Loucy (cell line): ENCODE data around the gene TMA7B.
A peak's percentile ranks its signal among the peaks of the same experiment; 100 is the strongest.

Source experiments
- H2AFZ ChIP-seq: fragments of 200-600 bp; sonication (generic); 2 replicates; pipeline ENCODE4 v1.6.0; 2016; ENCODE audit warnings: antibody characterized with exemption, mild to moderate bottlenecking, low read length, moderate library complexity
- H3F3A ChIP-seq: fragments of 200-600 bp; 2 replicates; pipeline ENCODE4 v1.6.0; 2016; ENCODE audit warnings: antibody characterized with exemption, low read depth, mild to moderate bottlenecking
- H3K27me3 ChIP-seq: fragments of 200-600 bp; sonication (generic); 2 replicates; pipeline ENCODE4 v1.6.1; 2014; ENCODE audit warnings: low read length, mild to moderate bottlenecking; ENCODE audit not compliant: insufficient read depth, poor library complexity, severe bottlenecking
- H3K36me3 ChIP-seq: fragments of 200-600 bp; sonication (generic); 2 replicates; pipeline ENCODE4 v1.6.1; 2016; ENCODE audit warnings: low read length; ENCODE audit not compliant: insufficient read depth
- H3K4me1 ChIP-seq: fragments of 200-600 bp; sonication (generic); 2 replicates; pipeline ENCODE4 v1.5.1; 2014; ENCODE audit warnings: low read length, mild to moderate bottlenecking; ENCODE audit not compliant: insufficient read depth, poor library complexity, severe bottlenecking
- H3K4me2 ChIP-seq: fragments of 200-600 bp; sonication (generic); 2 replicates; pipeline ENCODE4 v1.6.0; 2014; ENCODE audit warnings: antibody characterized with exemption, low read length, low read depth, mild to moderate bottlenecking; ENCODE audit not compliant: poor library complexity, severe bottlenecking
- H3K4me3 ChIP-seq: fragments of 200-600 bp; sonication (generic); 2 replicates; pipeline ENCODE4 v1.5.1; 2014; ENCODE audit warnings: low read length, mild to moderate bottlenecking, mixed read lengths; ENCODE audit not compliant: poor library complexity, severe bottlenecking
- H3K79me2 ChIP-seq: fragments of 200-600 bp; sonication (generic); 2 replicates; pipeline ENCODE4 v1.6.1; 2014; ENCODE audit warnings: low read length; ENCODE audit not compliant: insufficient read depth
- H3K9ac ChIP-seq: fragments of 200-600 bp; sonication (generic); 2 replicates; pipeline ENCODE4 v1.6.0; 2014; ENCODE audit warnings: mild to moderate bottlenecking, low read depth, low read length, moderate library complexity; ENCODE audit not compliant: poor library complexity, severe bottlenecking
- H3K9me2 ChIP-seq: fragments of 200-600 bp; sonication (generic); replicated peaks from 2 replicates; pipeline ENCODE4 v1.6.1; 2016; ENCODE audit warnings: low read depth, low read length, mixed read lengths
- H3K9me3 ChIP-seq: fragments of 200-600 bp; sonication (generic); 2 replicates; pipeline ENCODE4 v1.6.1; 2014; ENCODE audit warnings: mild to moderate bottlenecking, antibody characterized with exemption, low read length, low read depth; ENCODE audit not compliant: insufficient read depth
- H4K20me1 ChIP-seq: fragments of 200-600 bp; sonication (generic); 2 replicates; pipeline ENCODE4 v1.6.0; 2014; ENCODE audit warnings: antibody characterized with exemption, low read length, mild to moderate bottlenecking; ENCODE audit not compliant: insufficient read depth, poor library complexity, severe bottlenecking
- EZH2phosphoT487 ChIP-seq: fragments of 200-600 bp; IDR thresholded peaks from 2 replicates; pipeline ENCODE4 v1.6.1; 2018; ENCODE audit warnings: antibody characterized with exemption, mild to moderate bottlenecking, moderate library complexity, borderline replicate concordance
- TF ChIP-seq, protein P1 (sequence below): fragments of 200-600 bp; sonication (generic); conservative IDR thresholded peaks from 2 replicates; pipeline ENCODE4 v1.5.1; 2014; ENCODE audit warnings: mild to moderate bottlenecking, antibody characterized with exemption, low read length

TMA7B gene

DNA sequence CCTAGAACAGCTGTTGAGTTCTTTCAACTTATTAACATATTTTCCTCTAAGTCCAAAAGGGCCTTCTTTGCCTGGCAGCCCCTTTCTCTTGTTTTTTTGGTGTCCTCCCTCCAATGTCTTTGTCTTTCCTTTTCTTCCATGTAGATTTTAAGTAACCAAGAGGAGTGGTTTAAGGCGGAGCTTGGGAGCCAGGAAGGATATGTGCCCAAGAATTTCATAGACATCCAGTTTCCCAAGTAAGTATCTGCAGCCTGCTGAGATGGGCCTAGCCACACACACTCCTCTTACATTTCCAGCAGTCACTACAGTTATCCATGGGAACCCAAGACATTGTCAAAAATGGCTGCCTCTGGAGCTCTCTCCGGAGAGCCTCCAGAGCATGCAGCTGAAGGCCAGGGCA lies 4.5 kb upstream of the TMA7B start:
- no peak overlapping the region for H3K4me3 ChIP-seq
- no peaks in the 10 kb centered on the region for H3K9me3 ChIP-seq
- H3K9ac ChIP-seq, result peak overlapping the region; percentile 31
- H3K79me2 ChIP-seq, result peaks cover 62% of the 10 kb centered on the region
- H3K36me3 ChIP-seq, result peaks cover 67% of the 10 kb centered on the region; the same call in 1 of the 2 replicates
- H3K27me3 ChIP-seq, result no peaks in the 10 kb centered on the region
- no peaks in the 10 kb centered on the region for H4K20me1 ChIP-seq
- no peaks in the 10 kb centered on the region for H3K9me2 ChIP-seq
- peaks cover 98% of the 10 kb centered on the region for H3K4me1 ChIP-seq
- no peak overlapping the region for H2AFZ ChIP-seq
- no peak for TF ChIP-seq EZH2phosphoT487
- TF ChIP-seq, protein P1, sequence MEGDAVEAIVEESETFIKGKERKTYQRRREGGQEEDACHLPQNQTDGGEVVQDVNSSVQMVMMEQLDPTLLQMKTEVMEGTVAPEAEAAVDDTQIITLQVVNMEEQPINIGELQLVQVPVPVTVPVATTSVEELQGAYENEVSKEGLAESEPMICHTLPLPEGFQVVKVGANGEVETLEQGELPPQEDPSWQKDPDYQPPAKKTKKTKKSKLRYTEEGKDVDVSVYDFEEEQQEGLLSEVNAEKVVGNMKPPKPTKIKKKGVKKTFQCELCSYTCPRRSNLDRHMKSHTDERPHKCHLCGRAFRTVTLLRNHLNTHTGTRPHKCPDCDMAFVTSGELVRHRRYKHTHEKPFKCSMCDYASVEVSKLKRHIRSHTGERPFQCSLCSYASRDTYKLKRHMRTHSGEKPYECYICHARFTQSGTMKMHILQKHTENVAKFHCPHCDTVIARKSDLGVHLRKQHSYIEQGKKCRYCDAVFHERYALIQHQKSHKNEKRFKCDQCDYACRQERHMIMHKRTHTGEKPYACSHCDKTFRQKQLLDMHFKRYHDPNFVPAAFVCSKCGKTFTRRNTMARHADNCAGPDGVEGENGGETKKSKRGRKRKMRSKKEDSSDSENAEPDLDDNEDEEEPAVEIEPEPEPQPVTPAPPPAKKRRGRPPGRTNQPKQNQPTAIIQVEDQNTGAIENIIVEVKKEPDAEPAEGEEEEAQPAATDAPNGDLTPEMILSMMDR, result no peak
- H3F3A ChIP-seq, result peaks cover 33% of the 10 kb centered on the region
- no peak overlapping the region for H3K4me2 ChIP-seq

- H3K27me3 ChIP-seq, result no peaks in the 10 kb centered on the region
Observed at GRCh38 chr22:39956932-39957664, 3.1 kb upstream of the TMA7B start.

GRCh38 chr22:39958009-39958711 lies 2.0 kb upstream of the TMA7B start:
- Histone ChIP-seq H2AFZ (no peak overlapping the region), H3F3A (peaks cover 22% of the 10 kb centered on the region), H3K4me1 (peaks cover 95% of the 10 kb centered on the region), H3K36me3 (peaks cover 58% of the 10 kb centered on the region; the same call in 1 of the 2 replicates), H3K9ac (peak overlapping the region; percentile 72), H4K20me1 (no peaks in the 10 kb centered on the region), H3K9me3 (no peaks in the 10 kb centered on the region), H3K4me2 (peak overlapping the region; percentile 76), H3K27me3 (no peaks in the 10 kb centered on the region), H3K79me2 (peaks cover 58% of the 10 kb centered on the region), H3K9me2 (no peaks in the 10 kb centered on the region), H3K4me3 (peak overlapping the region; percentile 49)
- TF ChIP-seq, protein P1, result no peak
- no peak for TF ChIP-seq EZH2phosphoT487

More at GRCh38 chr22:39956932-39957664, 3.1 kb upstream of the TMA7B start:
- Histone ChIP-seq H3K9me3 (no peaks in the 10 kb centered on the region), H3K4me2 (peak overlapping the region; percentile 76), H2AFZ (no peak overlapping the region), H4K20me1 (no peaks in the 10 kb centered on the region), H3F3A (peaks cover 29% of the 10 kb centered on the region), H3K79me2 (peaks cover 61% of the 10 kb centered on the region), H3K36me3 (peaks cover 68% of the 10 kb centered on the region; the same call in 1 of the 2 replicates), H3K9me2 (no peaks in the 10 kb centered on the region), H3K4me3 (peak overlapping the region; percentile 49), H3K9ac (peak overlapping the region; percentile 72), H3K4me1 (peaks cover 95% of the 10 kb centered on the region)
- no peak for TF ChIP-seq EZH2phosphoT487
- TF ChIP-seq, protein P1, result no peak
